GM12865 (cell line): ENCODE measurements around the gene OR1N2.
"Not testable (repeated sequence)": the region's sequence is repeated elsewhere in the genome, so short reads cannot be mapped to it uniquely, and the experiment has no call there.

Experiments
- DNase-seq: peaks from one replicate; pipeline ENCODE4 v3.0.0; 2010; ENCODE audit warnings: low read depth
- H3K4me3 ChIP-seq: 2 replicates; pipeline ENCODE4 v1.5.1; 2011; ENCODE audit warnings: mild to moderate bottlenecking, low read depth, low read length, control low read depth
- CTCF ChIP-seq: IDR thresholded peaks from 2 replicates; pipeline ENCODE4 v1.5.1; 2011; ENCODE audit warnings: low read length, control low read depth, low read depth, inconsistent platforms; ENCODE audit not compliant: insufficient read depth; ENCODE audit errors: missing control alignments

The OR1N2 gene

DNA sequence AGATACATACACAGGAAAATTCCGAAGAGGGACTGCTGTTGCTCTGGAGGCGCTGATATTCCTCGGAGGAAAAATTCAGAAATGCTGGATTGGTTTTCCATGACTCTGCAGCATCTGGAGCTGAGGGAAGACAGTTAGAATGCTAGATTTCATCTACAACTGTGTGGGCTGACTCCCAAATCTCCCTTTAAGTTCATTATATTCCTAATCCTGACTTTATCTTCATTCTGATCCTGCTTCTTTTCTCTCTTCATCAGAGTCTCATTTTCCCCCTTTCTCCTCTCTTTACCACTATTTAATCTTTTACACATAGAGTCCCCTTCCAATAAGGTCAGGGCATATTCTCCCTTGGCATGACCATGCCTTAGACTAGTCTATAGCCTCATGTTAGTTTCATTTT, 25.7 kb upstream of the OR1N2 start, which contains the start of gene OR1N1:
Gene OR1N1, minus strand, starts transcription at position 101 of the 400 bp plus-strand sequence. Its CDS starts 0 bp downstream, at position 101.
- no peak within 1 kb of the TSS for H3K4me3 ChIP-seq
- no peak for TF ChIP-seq CTCF

GRCh38 chr9:122531157-122531556, 21.8 kb upstream of the OR1N2 start:
- not testable (repeated sequence) for H3K4me3 ChIP-seq, DNase-seq

More for the DNA sequence above, 25.7 kb upstream of the OR1N2 start, which contains the start of gene OR1N1:
- DNase-seq = no peak

GRCh38 chr9:122536134-122536533, 16.8 kb upstream of the OR1N2 start:
- no peak for DNase-seq
- H3K4me3 ChIP-seq = no peak overlapping the region
- no peak for TF ChIP-seq CTCF

DNA sequence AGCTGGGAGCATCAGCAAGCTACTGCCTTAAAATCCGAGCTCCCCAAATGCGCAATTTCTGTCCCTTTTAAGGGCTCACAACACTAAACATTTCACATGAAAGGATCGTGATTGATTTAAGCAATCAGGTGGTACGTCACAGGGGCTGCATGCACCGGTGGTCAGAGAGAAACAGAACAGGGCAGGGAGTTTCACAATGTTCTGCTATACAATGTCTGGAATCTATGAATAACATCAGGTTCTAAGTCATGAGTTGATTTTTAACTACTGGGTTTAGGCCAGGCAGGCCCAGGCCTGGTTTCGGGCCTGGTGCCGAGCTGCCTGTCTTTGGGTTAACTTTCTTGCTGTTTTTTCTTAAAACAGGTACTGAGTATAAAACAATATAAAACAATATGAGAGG, 15.8 kb upstream of the OR1N2 start:
- H3K4me3 ChIP-seq, DNase-seq: not testable (repeated sequence)

DNA sequence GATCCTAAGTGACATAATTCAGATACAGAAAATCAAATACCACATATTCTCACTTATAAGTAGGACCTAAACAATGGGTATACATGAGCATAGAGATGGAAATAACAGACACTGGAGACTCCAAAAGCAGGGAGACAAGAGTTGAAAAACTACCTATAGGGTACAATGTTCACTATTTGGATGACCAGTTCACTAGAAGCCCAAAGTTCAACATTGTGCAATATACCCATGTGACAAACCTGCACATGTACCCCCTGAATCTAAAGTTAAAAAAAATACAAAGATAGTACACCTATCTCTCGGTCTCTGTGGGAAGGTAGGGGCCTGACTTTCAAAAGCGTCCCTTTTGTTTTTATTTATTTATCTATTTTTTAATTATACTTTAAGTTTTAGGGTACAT, 14.2 kb upstream of the OR1N2 start:
- no peak for DNase-seq
- H3K4me3 ChIP-seq = no peak overlapping the region
- TF ChIP-seq CTCF = no peak

GRCh38 chr9:122546196-122546595, 6.7 kb upstream of the OR1N2 start:
- no peak for DNase-seq
- TF ChIP-seq CTCF = no peak
- no peak overlapping the region for H3K4me3 ChIP-seq

GRCh38 chr9:122551371-122551770, 1.5 kb upstream of the OR1N2 start:
- no peak overlapping the region for H3K4me3 ChIP-seq
- no peak for DNase-seq
- TF ChIP-seq CTCF = no peak

DNA sequence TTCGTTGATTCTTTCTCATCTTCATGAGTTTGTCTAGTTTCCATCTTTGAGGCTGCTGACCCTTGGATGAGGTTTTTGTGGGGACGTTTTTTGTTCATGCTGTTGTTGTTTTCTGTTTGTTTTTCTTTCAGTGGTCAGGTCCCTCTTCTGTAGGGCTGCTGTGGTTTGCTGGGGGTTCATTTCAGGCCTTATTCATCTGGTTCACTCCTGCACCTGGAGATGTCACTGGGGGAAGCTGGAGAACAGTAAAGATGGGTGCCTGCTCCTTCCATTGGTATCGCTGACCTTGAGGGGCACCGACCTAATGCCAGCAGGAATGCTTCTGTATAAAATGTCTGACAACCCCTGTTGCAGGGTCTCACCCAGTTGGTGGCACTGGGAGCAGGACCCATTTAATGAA, 8.5 kb downstream of the OR1N2 start:
- no peak for DNase-seq
- no peak overlapping the region for H3K4me3 ChIP-seq
- no peak for TF ChIP-seq CTCF
